Cardiac fibroblast (primary cell): Measurements from ENCODE around the gene THRB.

Source experiments
- DNase-seq, 2 donors: peaks; one replicate each; pipeline versions ENCODE4 v3.0.0 to v3.0.0-alpha.2; 2010; ENCODE audit warnings: low read depth in 2 of 2
- H3K4me3 ChIP-seq, 2 donors: replicated peaks in 1 of 2; 1 replicate in 1 of 2; 2 replicates in 1 of 2; pipeline ENCODE4 v1.5.1; 2011; ENCODE audit warnings: low read depth in 2 of 2, low read length in 2 of 2, mild to moderate bottlenecking in 2 of 2, moderate library complexity in 1 of 2
- TF ChIP-seq, protein P1 (sequence below): IDR thresholded peaks from one replicate; pipeline ENCODE4 v1.5.1; 2011; ENCODE audit warnings: low read depth, mild to moderate bottlenecking, low read length, inconsistent platforms

The THRB gene

DNA sequence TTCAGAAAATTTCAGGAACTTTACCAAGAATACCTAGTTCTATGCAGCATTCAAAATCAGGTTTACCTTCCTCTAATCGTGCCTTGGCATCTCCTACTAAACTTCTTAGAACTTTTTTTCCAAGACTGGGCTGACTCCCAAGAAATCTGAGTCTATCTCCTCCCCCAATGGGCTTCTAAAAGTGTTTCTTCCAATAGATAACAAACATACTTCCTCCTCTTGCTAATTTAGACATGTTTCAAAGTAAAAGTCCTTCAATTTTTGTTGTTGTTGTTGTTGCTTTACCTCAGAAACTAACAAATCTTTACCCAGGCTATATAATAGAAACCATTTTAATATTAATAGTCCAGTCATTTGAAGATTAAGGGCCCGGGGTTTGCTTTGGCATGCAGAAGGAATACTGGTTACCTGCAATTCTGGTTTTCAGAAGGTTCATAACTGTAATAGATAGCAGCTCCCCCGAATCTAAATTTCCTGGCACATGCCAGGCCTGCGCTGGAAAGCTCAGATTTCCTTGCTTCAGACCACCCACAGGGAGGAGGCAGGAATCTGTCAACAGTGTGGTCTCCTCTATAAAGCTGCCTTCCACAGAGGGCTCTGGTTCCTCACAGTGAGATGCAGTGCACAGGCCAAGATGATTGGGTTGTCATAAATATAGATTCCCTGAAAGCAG is 188.7 kb downstream of the THRB start:
- TF ChIP-seq, protein P1, sequence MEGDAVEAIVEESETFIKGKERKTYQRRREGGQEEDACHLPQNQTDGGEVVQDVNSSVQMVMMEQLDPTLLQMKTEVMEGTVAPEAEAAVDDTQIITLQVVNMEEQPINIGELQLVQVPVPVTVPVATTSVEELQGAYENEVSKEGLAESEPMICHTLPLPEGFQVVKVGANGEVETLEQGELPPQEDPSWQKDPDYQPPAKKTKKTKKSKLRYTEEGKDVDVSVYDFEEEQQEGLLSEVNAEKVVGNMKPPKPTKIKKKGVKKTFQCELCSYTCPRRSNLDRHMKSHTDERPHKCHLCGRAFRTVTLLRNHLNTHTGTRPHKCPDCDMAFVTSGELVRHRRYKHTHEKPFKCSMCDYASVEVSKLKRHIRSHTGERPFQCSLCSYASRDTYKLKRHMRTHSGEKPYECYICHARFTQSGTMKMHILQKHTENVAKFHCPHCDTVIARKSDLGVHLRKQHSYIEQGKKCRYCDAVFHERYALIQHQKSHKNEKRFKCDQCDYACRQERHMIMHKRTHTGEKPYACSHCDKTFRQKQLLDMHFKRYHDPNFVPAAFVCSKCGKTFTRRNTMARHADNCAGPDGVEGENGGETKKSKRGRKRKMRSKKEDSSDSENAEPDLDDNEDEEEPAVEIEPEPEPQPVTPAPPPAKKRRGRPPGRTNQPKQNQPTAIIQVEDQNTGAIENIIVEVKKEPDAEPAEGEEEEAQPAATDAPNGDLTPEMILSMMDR = no peak
- H3K4me3 ChIP-seq = no peak overlapping the region
- DNase-seq = peak in 1 of 2 donors; percentile 53

DNA sequence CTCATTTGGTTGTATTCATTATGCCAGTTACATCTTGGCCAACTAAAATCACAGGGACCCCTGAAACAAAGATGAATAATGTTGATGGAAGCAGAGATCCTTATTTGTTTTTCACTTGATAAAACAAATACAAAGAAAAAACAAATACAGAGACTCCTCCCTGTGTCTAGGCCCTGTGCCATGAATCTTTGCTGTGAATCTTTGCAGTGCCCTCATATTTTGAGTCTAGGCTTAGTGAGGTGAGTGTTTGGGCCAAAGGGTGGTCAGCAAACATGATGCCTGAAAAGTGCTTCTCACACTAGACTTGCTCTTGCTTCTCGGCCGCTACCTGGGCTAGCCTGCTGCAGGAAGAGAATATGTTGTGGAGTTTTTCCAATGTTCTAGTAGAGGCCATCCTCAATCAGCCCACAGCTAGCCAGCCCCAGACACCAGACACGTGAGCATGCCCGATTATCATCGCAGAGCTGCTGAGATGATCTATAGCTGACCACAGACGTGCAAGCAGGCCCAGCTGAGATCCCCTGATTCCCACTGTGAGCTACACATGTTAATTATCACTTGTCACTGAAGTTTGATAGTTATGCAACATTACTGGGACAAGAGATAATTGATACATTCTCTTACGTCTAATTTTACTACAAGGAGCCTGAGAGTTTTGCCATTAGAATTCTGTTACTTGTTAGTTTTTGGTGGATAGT is 191.4 kb downstream of the THRB start:
- DNase-seq = no peak
- TF ChIP-seq, protein P1 = no peak
- no peak overlapping the region for H3K4me3 ChIP-seq

DNA sequence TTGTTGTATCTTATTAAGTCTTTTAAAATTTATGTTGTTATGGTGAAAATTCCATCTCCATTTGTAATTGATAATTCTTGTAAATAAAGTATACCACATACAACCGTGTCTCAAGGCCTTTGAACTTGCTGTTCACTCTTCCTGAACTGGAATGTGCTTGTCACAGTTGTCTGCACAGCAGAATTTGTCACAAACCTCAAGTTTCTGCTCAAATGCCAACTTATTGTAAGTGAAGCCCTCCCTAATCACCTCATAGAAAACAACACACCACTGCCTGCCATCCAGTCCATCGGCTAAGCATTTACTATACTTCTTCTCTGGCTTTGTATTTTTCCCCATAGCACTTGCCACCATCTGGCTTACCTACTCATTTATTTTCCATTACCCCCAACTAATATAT is 192.3 kb downstream of the THRB start:
- H3K4me3 ChIP-seq = no peak overlapping the region
- TF ChIP-seq, protein P1 = no peak
- DNase-seq = no peak

DNA sequence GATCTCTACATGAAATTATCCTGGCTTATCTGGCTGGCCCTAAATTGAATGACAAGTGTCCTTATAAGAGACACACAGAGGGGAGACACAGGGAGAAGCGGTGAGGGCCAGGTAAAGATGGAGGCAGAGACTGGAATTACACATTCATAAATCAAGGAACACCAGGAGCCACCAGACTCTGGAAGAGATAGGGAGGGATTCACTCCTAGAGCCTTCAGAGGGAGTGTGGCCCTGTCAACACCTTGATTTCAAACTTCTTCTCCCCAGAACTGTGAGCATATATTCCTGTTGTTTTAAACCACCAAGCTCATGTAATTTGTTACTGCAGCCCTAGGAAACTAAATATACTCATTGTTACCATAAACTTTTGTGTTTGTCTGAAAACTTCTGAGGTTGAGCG is 193.7 kb downstream of the THRB start:
- TF ChIP-seq, protein P1 = no peak
- no peak overlapping the region for H3K4me3 ChIP-seq
- no peak for DNase-seq

DNA sequence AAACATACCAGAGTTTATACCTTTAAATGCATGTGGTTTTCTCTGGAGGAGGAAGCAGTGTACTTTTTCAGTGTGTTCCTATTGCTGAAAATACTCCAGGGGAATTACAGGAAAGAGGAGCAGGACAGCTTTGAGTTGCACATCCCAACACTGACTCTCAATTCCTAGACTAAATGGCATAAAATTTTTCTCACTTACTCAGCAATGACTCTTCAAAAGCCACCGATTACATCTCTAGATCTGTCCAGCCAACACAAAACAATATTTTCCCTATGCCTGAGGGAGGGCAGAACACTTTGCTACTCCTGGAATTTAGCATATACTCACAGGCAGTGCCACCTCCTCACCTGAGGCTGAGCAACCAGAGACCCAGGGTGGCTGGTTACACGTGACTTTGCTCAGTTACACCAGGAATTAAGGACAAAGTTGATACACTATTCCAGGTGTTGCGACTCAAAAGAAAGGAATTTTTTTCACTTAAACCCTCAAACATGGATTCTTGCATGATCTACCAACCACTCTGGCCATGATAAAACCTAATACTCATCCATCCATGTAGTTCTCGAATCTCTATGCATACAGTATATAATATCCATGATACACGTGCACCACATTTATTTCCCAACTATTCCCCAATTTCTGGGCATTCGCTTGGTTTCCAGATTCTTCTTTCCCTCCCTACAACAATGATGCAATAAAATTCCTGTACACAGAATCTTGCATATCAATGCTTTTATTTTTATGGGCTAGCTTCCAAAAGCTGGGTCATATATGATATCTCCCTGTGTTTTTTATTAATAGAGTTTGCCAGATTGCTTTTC is 194.6 kb downstream of the THRB start:
- H3K4me3 ChIP-seq = no peak overlapping the region
- DNase-seq = peak; percentile 81 to 86
- TF ChIP-seq, protein P1 = no peak

DNA sequence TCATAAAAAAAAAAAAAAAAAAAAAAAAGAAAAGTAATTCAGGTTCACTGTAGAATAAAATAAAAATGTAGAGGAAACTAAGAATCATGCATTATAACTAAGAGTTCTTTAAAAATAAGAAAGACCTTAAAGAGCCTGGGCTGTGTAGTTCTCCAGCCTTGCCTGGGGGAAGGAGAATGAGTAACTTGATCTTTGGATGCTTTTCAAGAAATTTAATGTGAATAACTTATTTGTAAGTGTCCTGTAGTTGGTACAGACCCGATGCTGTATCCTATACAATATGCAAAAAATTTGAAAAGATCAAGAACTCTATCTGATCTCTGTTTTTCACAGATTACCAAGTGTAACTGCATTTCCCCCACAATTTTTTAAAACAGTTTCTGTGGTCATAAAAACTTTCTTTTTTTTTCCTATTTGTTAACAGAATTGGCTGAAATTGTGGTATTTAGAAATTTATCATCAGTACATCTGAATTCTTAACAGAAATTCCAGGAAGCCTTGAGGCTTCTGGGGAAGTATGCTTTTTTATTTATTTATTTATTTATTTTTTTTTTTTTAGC is 195.3 kb downstream of the THRB start:
- TF ChIP-seq, protein P1 = no peak
- no peak overlapping the region for H3K4me3 ChIP-seq
- peak; percentile 44 to 55 for DNase-seq
